Measurements from ENCODE around the gene CLDN34.

CLDN34 gene

DNA sequence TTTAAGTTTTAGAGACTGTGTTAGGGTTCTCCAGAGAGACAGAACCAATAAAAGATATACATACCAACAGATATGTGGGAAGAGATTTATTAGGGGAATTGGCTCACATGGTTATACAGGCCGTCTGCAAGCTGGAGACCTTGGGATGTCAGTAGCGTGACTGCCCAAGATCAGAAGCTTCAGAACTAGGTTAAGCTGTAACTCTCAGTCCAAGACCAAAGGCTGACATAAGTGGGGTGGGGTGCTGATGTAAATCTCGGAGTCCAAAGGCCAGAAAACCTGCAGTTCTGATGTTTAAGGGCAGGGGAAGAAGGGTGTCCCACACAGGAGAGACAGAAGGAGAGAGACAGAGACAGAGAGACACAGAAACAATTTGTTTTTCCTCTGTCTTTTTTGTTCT is 10.5 kb downstream of the CLDN34 start:
- intact Hi-C loops (cut with DNase I): no loop called here
- DNase-seq: no peak

DNA sequence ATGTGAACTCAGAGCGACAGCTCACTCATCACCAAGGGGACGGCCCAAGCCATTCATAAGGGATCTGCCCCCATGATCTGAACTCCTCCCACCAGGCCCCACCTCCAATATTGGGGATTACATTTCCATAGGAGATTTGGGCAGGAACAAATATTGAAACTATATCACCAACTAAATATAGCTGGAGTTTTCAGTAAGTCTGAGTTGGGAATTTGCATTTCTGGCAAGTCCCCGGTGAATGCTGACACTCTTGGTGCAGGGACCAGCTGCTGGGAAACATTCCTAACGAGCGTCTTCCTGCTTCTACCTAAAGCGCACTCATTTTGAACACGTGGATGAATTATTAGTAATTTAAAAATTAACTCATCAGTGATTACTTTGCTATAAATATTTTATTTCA is 13.2 kb downstream of the CLDN34 start:
- DNase-seq: no peak
- intact Hi-C loops (cut with DNase I): no loop called here

DNA sequence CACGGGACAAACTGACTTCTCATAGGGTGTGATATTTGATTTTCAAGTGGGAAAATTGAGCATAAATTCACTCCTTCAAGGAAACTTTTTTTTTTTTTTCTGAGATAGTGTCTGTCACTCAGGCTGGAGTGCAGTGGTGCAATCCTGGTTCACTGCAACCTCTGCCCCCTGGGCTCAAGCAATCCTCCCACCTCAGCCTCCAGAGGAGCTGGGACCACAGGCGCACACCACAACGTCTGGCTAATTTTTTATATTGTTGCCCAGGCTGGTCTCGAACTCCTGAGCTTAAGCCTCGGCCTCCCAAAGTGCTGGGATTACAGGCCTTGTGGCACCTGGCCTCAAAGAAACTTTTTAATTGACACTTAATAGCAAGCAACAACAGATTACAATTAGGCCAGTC is 13.8 kb downstream of the CLDN34 start:
- no peak for DNase-seq
- intact Hi-C loops (cut with DNase I): no loop called here

DNA sequence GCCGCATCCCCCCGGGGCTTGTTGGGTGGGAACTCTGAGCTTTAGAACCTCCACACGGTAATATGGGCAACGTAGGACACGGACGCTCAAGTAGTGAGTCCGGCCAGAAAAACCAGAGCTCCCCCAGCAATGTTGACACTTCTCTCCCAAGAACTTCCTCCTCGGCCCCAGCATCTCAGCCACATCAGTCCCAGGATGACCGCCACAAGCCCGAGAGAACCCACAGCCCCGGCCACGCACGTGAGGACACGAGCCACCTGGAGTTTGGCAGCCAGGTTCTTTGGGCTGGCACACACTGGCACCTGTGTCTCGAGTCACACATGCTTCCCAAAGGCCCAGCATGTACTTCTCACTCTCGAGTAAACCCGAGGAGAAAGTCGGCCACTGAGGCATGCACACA is 16.3 kb downstream of the CLDN34 start:
- peak in 1 of 10 donors; percentile 79 for DNase-seq
- intact Hi-C loops (cut with DNase I): no loop called here

DNA sequence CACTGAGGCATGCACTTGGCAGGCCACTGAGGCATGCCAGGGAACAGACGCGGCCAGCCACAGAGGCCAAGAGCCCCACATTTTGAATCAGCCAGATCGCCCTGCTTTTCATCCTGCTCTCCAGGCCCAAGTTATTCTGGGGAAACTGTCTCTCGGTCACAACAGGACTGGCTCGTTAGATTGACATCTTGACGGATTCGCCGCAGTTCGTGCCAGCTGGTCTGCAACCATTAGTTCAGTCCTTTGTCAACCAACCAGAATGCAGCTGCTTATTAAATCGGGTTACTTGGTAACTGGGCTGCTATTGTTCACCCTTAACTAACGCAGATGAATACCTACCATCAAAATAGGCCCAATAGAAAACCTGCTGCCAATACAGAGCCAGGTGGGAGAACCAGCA is 16.7 kb downstream of the CLDN34 start:
- intact Hi-C loops (cut with DNase I): no loop called here
- no peak for DNase-seq

DNA sequence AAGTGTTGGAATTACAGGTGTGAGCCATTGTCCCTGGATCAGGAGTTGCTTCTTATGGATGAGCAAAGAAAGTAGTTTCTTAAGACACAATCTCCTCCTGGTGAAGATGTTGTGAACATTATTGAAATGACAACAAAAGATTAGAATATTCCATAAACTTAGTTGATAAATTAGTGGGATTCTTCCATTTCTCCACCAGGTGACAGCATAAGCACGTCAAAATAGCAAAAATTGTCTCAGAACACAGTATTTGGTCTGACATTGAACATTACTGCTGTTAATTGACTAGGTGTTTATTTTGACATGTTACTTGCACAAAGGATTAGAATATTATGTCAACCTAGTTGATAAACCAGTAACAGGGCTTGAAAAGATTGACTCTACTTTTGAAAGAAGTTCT is 21.6 kb downstream of the CLDN34 start:
- DNase-seq: no peak
- intact Hi-C loops (cut with DNase I): no loop called here

DNA sequence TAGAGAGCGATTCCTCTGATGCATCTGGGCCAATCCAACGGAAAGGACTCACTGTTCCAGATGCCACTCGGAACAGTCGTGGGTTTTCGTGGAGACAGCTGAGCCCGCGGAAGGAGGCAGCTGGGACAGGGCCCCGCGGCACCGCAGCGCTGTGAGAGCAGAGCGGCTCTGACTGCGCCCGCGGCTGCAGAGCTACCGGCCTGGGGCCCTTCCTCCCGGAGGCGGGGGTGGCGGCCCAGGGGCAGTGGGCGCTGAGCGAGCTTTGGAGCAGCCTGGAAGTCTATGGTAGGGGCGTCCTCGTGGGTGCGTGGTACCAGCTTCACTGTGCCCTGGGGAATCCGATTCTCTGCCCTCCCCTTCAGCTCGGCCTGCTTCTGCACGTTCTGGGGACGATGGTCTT is 24.9 kb downstream of the CLDN34 start:
- intact Hi-C loops (cut with DNase I): no loop called here
- DNase-seq: no peak

DNA sequence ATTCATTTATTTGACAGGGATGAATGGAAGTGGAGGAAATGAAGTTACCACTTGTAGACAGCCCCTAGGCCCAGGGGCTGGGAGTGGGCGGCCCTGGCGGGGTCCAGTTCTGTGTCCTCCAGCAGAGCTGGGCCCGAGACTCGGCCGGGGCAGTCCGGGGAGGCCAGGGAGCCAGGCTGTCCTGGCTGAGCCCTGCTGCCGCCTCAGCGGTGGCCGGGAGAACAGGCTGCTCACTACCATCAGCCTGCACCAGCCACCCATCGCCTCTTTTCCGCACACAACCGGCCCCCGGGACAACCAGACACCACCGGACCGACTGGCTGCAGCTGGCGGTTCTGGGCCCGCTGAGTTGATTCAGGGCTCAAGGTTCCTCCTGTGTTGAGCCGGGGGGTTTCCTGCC is 25.6 kb downstream of the CLDN34 start:
- DNase-seq: no peak
- intact Hi-C loops (cut with DNase I): no loop called here

DNA sequence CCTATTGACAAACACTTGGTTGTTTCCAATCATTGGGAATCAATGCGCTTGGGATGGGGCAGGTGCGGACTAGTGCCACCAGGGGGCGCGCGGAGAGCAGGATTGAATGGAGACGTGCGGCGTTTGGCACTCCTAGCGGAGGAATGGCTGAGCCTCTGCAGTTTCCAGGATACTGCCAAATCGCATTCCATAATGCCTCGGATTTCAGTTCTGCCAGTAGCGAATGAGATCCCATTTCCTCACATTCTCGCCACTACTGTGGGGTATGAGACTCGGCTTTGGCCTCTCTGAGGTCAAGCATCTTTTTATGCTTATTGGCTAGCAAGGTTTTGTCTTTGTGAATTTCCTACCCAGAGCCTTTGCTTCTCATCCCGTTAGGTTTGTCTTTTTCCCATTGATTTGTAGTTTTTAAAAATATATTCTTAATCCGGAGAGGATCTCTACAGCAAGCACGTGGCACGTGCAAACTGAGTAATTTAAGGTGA is 28.7 kb downstream of the CLDN34 start:
- intact Hi-C loops (cut with DNase I): loop anchor here (1.0 to 5.0 kb wide), 2 partner anchors 109 to 123 kb away; no protein-coding TSS in a partner anchor
- peak; percentile 68 to 97 (median 85) for DNase-seq

DNA sequence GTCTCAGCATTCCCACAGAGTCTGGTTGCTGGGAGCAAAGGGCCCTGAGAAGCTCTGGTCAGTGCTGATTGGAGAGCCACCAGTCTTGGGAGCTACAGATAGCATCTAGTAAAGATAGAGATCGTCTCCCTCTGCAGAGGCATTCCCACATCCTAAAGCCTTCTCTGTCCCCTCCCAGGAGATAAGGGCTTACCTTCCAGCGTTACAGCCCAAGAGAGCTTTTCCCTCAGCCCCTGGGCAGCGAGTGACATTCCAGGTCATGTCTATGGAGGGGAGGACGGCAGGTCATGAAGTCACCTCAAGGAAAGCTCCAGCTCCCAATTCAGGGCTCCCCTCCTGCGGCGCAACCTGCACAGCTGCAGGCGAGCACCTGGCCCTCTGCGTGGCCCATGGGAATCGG is 29.9 kb downstream of the CLDN34 start:
- intact Hi-C loops (cut with DNase I): loop anchor here (5.0 kb wide), 1 partner anchor 110 kb away; no protein-coding TSS in a partner anchor
- no peak for DNase-seq

DNA sequence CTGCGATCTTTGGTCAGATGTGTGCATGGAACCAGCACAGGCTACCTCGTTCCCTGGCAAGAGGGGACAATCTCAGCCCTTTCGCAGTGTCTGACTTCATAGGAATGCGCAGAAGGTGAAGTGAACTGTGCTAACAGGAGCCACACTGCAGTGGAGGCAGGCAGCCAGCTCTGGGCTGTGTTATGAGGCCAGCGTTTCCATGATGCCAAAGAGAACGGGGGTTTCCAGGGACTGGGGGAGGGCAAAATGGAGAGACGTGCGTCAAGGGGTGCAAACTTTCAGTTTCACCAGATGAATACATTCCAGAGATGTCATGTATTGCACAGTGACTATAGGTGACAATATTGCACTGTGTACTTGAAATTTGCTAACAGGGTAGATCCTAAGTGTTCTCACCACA is 30.4 kb downstream of the CLDN34 start:
- intact Hi-C loops (cut with DNase I): loop anchor here (5.0 kb wide), 1 partner anchor 110 kb away; no protein-coding TSS in a partner anchor
- DNase-seq: no peak

DNA sequence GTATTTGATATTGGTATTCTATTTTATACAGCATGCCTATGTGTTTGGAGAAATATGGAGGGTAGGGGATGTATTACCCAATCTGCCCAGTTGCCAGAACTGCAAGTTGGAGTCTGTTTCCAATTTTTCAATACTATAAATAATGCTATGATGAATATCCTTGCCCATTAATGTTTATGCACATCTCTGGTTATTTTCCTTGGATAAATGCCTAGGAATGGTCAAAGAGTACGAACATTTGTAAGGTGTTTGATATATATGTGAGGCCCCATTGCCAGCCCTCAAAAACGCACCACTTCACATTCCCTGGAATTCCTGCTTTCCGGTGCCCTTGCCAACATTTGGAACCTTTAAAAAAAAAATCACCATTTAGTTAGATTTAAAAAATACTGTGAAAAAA is 34.3 kb downstream of the CLDN34 start:
- intact Hi-C loops (cut with DNase I): no loop called here
- DNase-seq: no peak

DNA sequence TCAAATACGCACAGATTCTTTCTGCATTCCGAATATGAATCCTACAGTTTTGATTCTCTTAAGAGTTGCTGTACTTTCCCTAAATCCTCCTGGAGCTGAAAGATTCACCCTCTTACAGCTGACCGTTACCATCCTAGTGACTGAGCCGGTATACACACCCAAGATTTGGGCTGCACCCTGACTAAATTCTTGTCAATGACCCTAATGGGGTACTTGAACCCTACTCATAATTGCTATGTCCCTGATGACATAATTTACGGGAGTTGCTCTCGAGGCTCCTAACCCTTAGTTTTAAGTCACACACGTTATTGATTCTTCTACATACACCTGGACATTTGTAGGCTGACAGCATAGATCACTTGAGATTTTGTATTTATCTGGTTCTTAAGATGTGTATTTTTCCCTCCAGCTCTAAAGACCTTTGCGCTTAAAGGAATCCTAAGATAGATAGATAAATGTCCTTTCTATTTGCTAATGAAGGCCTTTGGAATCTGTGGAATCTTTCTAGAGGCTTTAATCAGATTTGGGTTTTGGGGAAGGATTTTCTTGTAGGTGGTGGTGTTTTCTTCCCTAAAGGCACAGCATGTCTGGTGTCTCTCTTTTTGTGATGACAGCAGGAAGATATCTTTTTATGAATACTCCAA is 37.8 kb downstream of the CLDN34 start:
- intact Hi-C loops (cut with DNase I): no loop called here
- DNase-seq: no peak

DNA sequence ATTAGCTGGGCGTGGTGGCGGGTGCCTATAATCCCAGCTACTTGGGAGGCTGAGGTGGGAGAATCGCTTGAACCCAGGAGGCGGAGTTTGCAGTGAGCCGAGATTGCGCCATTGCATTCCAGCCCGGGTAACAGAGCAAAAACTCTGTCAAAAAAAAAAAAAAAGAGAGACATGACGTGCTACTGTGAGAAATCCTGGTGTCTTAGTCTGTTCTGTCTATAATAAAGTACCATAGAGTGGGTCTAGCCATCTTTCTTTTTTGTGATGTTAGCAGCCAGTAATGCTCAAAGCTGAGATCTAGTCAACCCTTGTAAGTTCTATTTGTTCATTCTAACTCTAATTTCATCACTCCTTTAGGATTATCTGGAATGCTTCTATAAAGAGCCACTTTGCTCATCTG is 38.9 kb downstream of the CLDN34 start:
- no peak for DNase-seq
- intact Hi-C loops (cut with DNase I): no loop called here

DNA sequence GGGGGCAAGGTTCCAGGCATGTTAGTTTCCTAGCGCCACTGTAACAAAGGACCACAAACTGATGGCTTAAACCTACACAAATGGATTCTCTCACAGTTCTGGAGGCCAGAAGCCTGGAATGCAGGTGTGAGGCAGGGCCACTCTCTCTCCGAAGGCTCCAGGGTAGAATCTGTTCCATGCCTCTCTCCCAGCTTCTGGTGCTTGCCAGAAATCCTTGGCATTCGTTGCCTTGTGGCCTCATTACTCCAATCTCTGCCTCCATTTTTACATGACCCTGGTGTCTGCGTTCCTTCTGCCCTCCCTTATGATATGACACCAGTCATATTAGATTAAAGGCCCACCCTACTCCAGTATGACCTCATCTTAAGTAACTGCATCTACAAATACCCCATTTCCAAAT is 39.6 kb downstream of the CLDN34 start:
- intact Hi-C loops (cut with DNase I): no loop called here
- no peak for DNase-seq

DNA sequence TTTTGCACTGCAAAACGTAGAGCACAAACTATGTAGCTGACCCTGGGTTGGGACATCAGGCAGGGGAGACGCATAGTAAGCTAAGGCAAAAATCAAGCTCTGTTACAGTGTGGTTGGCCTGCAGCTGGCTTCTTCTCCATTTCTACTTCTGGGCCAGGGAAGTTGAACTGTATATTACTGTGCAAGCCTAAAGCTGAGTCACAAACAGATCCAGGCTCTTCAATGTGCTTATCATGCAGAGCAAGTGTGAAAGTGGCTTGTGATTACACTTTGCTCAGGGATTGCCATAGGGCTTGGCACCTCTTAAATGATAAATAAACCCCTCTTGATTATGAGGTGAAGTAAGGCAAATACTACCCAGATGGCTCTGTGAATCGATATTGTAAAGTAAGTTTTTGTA is 40.5 kb downstream of the CLDN34 start:
- intact Hi-C loops (cut with DNase I): no loop called here
- no peak for DNase-seq

DNA sequence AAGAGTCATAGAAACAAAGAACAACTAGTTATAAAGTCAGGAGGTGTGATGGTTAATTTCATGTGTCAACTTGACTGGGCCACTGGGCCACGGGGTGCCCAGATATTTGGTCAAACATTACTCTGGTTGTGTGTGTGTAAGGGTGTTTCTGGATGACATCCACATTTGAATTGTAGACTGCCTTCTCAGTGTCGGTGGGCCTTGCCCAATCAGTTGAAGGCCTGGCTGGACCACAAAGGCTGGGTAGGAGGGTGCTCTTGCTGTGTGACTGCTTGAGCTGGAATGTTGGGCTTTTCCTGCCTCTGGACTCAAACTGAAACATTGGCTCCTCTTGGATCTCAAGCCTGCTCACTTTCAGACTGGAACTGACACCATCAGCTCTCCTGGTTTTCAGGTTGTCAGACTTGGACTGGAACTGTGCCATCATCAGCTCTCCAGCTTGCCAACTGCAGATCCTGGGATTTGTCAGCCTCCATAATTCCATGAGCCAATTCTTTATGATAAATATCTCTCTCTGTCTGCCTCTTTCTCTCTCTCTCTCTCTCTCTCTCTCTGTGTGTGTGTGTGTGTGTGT is 41.4 kb downstream of the CLDN34 start:
- DNase-seq: no peak
- intact Hi-C loops (cut with DNase I): no loop called here

DNA sequence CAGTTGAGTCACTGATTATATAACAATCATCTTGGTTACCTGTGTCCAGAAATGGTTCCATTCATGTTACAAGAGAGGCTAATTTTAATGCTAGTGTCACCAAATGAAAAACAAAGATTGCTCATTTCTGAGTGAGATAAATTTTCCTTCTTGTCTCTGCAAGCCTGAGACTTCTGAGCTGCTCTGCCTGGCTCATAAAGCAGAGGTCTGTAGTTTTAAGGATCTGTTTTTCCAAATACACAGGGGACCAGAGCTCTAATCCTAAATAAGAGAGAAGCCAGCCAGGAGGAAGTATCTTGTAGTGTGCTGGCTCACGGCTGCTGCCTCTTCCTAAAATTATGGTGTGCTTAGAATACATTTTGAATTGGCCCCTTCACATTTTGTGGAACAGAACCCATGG is 42.6 kb downstream of the CLDN34 start:
- intact Hi-C loops (cut with DNase I): loop anchor here (5.0 to 10.0 kb wide), 2 partner anchors 75 to 103 kb away; no protein-coding TSS in a partner anchor
- no peak for DNase-seq

DNA sequence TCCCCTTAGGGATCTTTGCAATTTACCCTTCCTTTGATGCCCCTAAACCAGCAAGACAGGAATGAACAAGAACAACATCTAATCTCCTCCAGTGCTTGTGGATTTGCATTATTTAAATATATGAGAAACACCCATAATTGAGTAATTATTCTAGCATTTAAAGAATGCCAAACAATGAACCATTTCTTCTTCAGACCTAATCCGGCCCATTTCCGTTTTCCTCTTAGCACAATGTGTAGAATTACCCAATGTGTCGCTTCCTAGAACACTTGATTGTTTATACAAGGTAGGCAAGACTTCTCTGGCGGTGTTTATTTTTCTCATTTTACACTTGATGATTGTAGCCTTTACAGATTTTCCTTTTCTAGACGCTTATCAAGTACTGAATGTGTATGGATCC is 43.5 kb downstream of the CLDN34 start:
- intact Hi-C loops (cut with DNase I): loop anchor here (5.0 to 10.0 kb wide), 2 partner anchors 74 to 102 kb away; no protein-coding TSS in a partner anchor
- no peak for DNase-seq

DNA sequence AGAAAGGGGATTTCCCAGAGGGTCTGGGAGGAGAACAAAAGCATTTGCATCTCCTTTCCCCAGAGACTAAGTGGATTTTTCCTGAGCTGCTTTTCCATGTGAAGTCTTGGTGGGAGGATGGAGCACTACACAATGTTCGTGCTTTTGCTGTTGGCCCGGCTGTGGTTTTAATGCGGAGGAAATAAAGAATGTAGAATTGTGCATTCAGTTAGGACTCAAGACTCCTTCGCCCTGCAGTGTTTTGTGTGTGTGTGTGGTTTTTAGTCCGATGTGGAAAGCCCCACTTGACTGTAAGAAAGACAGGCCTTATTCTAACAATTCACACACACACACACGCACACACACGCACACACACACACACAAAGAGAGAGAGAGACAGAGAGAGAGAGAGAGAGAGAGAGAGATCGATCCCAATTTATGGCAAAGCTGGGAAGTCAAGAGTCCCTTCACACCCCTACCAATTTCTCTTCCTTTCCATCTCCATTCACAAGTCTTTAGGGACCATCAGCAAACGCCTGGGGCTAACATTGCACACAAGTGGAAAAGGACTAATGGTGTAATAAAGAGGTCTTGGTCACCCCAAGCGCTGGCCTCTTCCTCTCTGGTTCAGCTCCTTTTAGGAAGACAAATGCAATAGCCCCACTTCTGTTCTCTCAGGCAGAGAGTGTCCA is 44.2 kb downstream of the CLDN34 start:
- intact Hi-C loops (cut with DNase I): loop anchor here (5.0 to 10.0 kb wide), 2 partner anchors 73 to 101 kb away; no protein-coding TSS in a partner anchor
- DNase-seq: no peak

DNA sequence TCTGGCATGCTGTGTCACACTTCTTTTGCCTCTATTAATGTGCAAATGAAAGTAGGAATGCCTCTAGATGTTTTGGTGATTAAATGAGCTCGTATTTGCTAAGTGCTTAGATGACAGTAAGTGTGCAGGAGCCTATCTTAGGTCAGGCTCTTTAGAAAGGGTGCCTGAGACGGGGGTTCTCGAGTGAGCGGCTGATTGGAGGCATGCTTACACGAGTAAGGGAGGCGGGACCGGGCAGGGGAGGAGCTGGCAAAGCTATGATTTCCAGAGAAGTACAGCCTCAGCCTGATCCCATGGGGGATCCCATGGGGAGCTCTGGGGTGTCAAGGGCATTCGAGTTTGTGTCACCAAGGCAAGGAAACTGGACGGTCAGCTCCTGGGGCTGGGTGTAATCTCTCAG is 44.8 kb downstream of the CLDN34 start:
- intact Hi-C loops (cut with DNase I): loop anchor here (5.0 to 10.0 kb wide), 2 partner anchors 73 to 100 kb away; no protein-coding TSS in a partner anchor
- no peak for DNase-seq

Data from posterior cingulate gyrus (tissue), 11 donors.